Lower lobe of right lung (tissue), 2 donors: Measurements from ENCODE around the gene S100G. TPM values are rescaled to one million over a fixed set of nuclear protein-coding genes. Genes with fewer than 3 reads are reported as not detected.

Experiments used
- ATAC-seq, 2 donors: fragments of 200-7000 bp; cut with Tn5 transposase; one replicate each; pipeline ENCODE4 v1.9.1; 2020 to 2022; ENCODE audit warnings: mild to moderate bottlenecking in 2 of 2, moderate library complexity in 2 of 2
- DNase-seq: peaks from one replicate; pipeline ENCODE4 v3.0.0-alpha.2; 2020
- H3K27ac ChIP-seq: fragments of 200-600 bp; one replicate; pipeline ENCODE4 v1.8.0; 2022
- H3K27me3 ChIP-seq: fragments of 200-600 bp; one replicate; pipeline ENCODE4 v1.8.0; 2022; ENCODE audit warnings: low read depth
- H3K36me3 ChIP-seq: fragments of 200-600 bp; one replicate; pipeline ENCODE4 v1.8.0; 2022; ENCODE audit warnings: mild to moderate bottlenecking
- H3K4me1 ChIP-seq: fragments of 200-600 bp; one replicate; pipeline ENCODE4 v1.8.0; 2022
- H3K4me3 ChIP-seq: fragments of 200-600 bp; one replicate; pipeline ENCODE4 v1.8.0; 2022; ENCODE audit warnings: mild to moderate bottlenecking
- H3K9me3 ChIP-seq: fragments of 200-600 bp; one replicate; pipeline ENCODE4 v1.8.0; 2022
- intact Hi-C: fragments of 100-400 bp; cut with DNase I; formaldehyde crosslinking; loops from one replicate; pipeline ENCODE4 v1.11.0; 2022
- total RNA-seq: library from RNA; stranded (reverse); fragmentation: NEBNext Ultra II Directional; extraction: Animal tissue kit (Norgen Biotek cat#: 25700); gene quantifications from one replicate; pipeline ENCODE4 v1.2.1, GENCODE V29; 2021
- TF ChIP-seq, protein P1 (sequence below): fragments of 200-600 bp; IDR thresholded peaks from one replicate; pipeline ENCODE4 v1.8.0; 2022; ENCODE audit warnings: antibody characterized with exemption, mild to moderate bottlenecking
- donor health status: DM: no; HTN: yes; CAD: no; lungs with severe emphysema.

Gene S100G
- total RNA-seq, 1 donor from 2014 or later = not detected

DNA sequence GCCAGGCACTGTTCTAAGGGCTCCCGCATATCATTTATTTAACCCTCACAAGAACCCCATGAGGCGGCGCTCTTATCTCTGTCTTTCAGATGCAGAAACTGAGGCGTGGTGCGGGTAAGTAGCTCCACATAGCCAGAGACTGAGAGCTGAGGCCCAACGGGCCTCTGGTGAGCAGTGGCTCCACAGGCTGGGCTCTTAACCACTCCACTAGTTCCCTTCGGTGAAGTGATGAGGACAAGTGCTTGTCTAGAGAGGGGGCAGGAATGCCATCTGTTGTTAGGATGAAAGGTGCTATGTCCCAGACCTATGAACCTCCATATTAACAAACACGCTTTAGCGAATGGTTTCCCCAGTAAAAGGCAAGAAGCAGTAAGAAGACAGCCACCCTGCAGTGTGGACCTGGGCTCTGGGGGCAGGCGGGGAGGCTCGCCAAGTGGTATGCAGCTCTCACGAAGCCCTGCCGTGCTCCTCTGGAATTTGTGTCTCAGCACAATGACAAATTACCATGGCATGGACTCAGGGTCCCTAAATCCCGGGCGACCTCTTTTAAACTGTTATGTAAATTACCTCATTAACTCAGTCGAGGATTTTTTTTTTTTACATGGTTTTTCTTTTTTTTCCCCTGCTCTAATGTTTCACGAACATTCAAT is 20.9 kb upstream of the S100G start:
- ATAC-seq = no peak

DNA sequence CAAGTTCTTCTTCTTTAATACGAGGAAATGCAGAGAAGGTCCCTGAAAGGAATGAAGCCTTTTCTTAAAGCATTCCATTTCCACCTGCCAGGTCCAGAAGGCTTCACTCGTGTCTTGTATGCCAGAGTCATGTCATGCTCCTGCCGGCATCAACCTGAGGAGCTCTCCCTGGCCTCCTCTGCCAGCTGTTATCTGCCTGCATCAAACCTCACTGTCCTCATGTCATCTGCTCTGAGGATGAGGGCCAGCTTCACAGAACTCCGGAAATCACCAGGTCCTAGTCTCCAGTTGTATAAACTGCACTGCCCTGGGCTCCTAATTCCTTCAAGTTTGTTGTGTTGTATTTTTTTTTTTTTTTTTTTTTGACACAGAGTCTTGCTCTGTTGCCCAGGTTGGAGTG is 20.0 kb upstream of the S100G start:
- no peaks in the 10 kb centered on the region for H3K27me3 ChIP-seq
- no peak overlapping the region for H3K27ac ChIP-seq
- DNase-seq (no peak), ATAC-seq (no peak)
- TF ChIP-seq, protein P1, sequence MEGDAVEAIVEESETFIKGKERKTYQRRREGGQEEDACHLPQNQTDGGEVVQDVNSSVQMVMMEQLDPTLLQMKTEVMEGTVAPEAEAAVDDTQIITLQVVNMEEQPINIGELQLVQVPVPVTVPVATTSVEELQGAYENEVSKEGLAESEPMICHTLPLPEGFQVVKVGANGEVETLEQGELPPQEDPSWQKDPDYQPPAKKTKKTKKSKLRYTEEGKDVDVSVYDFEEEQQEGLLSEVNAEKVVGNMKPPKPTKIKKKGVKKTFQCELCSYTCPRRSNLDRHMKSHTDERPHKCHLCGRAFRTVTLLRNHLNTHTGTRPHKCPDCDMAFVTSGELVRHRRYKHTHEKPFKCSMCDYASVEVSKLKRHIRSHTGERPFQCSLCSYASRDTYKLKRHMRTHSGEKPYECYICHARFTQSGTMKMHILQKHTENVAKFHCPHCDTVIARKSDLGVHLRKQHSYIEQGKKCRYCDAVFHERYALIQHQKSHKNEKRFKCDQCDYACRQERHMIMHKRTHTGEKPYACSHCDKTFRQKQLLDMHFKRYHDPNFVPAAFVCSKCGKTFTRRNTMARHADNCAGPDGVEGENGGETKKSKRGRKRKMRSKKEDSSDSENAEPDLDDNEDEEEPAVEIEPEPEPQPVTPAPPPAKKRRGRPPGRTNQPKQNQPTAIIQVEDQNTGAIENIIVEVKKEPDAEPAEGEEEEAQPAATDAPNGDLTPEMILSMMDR = no peak
- no peak overlapping the region for H3K4me3 ChIP-seq
- H3K4me1 ChIP-seq = no peaks in the 10 kb centered on the region
- no peaks in the 10 kb centered on the region for H3K36me3 ChIP-seq
- intact Hi-C loops = no loop called here
- no peaks in the 10 kb centered on the region for H3K9me3 ChIP-seq

More for the DNA sequence above, 20.9 kb upstream of the S100G start:
- H3K27me3 ChIP-seq = no peaks in the 10 kb centered on the region
- no peak overlapping the region for H3K4me3 ChIP-seq
- no peak for DNase-seq
- H3K27ac ChIP-seq = no peak overlapping the region
- no peaks in the 10 kb centered on the region for H3K9me3 ChIP-seq
- no peaks in the 10 kb centered on the region for H3K4me1 ChIP-seq
- TF ChIP-seq, protein P1 = no peak
- intact Hi-C loops = no loop called here
- no peaks in the 10 kb centered on the region for H3K36me3 ChIP-seq

DNA sequence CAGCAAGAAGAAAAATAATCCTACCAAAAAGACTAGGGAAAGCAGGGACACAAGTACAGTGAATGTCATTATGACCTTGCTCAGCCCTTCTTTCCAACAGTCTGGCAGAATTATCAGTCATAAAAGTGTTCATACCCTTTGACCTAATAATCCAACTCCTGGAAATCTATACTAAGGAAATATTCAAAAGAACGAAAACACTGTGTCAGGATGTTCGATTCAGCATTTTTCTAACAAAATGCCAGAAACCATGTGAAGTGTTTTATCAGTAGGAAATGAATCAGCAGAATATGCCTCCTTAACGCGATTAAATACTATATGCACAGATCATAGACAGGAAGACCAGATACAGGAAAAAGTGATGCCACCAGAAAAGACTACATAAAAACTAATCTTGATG is 16.2 kb upstream of the S100G start:
- H3K27me3 ChIP-seq = no peaks in the 10 kb centered on the region
- no peaks in the 10 kb centered on the region for H3K4me1 ChIP-seq
- ATAC-seq (no peak), DNase-seq (no peak)
- H3K4me3 ChIP-seq = no peak overlapping the region
- intact Hi-C loops = no loop called here
- H3K9me3 ChIP-seq = no peaks in the 10 kb centered on the region
- H3K27ac ChIP-seq = no peak overlapping the region
- peaks cover 7% of the 10 kb centered on the region for H3K36me3 ChIP-seq
- TF ChIP-seq, protein P1 = no peak

DNA sequence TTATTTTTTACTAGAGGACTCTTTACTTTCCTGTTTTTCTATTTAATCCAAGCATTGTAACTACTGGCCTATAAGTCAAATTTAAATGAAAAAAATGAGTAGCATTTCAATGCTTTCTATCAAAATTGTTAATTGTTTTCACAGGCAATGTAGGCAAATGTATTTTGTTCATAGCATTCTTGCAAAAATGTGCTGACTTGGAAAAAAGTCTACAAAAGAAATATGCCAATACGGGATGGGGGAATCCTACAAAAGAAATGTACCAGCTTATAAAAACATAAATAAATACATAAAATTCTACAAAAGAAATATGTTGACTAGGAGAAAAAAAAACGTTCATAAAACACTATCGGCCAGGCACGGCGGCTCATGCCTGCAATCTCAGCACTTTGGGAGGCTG is 14.9 kb upstream of the S100G start:
- intact Hi-C loops = no loop called here
- TF ChIP-seq, protein P1 = no peak

DNA sequence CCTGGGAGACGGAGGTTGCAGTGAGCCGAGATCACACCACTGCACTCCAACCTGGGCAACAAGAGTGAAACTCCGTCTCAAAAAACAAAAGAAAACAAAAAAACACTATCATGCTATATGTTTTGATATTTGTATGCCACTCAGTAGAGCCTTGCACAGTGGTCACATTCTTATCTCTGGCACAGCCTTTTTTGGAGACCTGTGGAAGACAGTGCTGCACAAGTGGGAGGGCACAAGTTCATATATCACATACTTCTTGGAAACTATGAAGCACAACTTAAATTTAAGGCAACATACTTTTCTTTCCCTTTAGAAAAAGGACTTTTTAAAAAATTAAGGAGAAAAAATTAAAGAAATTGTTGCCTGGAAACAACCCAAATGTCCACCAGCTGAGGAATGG is 14.4 kb upstream of the S100G start:
- DNase-seq (no peak), ATAC-seq (no peak)
- Histone ChIP-seq H3K27me3 (no peaks in the 10 kb centered on the region), H3K4me3 (no peak overlapping the region), H3K9me3 (no peaks in the 10 kb centered on the region), H3K27ac (no peak overlapping the region), H3K36me3 (peaks cover 7% of the 10 kb centered on the region), H3K4me1 (no peaks in the 10 kb centered on the region)
- TF ChIP-seq, protein P1 = no peak
- intact Hi-C loops = no loop called here

More for the DNA sequence above, 14.9 kb upstream of the S100G start:
- no peak overlapping the region for H3K27ac ChIP-seq
- H3K27me3 ChIP-seq = no peaks in the 10 kb centered on the region
- H3K9me3 ChIP-seq = no peaks in the 10 kb centered on the region
- H3K36me3 ChIP-seq = peaks cover 7% of the 10 kb centered on the region
- ATAC-seq (no peak), DNase-seq (no peak)
- no peak overlapping the region for H3K4me3 ChIP-seq
- no peaks in the 10 kb centered on the region for H3K4me1 ChIP-seq
